ENCODE results near the gene PLXNA3.
A peak's percentile ranks its signal among the peaks of the same experiment; 100 is the strongest.

PLXNA3 gene

DNA sequence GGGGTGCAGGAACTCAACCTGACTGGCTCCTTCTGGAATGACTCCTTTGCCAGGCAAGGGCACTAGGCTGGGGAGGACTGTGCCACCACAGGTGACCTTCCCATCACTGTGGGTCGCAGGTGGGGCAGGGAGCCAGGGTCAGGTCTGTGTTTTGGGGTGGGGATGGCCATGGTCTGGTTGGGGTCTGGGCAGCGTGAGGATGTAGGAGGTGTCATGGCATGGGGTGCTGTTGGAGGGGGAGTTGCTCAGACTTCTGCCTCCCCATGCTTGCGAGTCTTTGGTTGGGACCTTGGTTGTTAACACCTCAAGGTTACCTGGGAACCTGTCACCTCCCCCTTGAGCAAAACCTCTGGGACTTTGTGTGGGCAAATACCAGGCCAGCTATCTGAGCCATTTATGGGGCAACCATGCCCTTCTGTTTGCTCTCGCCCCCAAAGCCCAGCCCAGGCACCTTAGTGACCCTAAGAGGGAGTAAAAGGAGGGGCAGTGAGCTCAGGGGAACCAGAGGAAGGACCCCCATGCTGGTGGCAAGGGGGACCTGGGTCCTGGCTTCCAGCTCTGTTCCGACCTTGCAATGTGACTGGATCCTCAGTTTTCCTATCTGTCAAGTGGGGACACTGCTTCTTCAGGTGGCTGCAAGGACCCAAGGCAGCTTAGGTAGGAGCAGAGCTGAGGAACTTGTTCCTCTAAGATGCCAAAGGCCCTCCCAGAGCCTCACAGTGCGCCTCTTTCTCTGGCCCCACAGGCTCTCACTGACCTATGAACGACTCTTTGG is 23.5 kb upstream of the PLXNA3 start:
- no peak overlapping the region for H3K9ac ChIP-seq
- H3K4me3 ChIP-seq (ENCODE audit: low read depth, low read length), result no peak overlapping the region
- H3K27ac ChIP-seq, result no peak overlapping the region
- H3K27me3 ChIP-seq (ENCODE audit: control insufficient read depth, insufficient read depth, low read length), result no peaks in the 10 kb centered on the region
- H3K4me1 ChIP-seq, result peaks cover 4% of the 10 kb centered on the region
- no peaks in the 10 kb centered on the region for H3K9me3 ChIP-seq (ENCODE audit: control insufficient read depth, low read length)
- H3K36me3 ChIP-seq (ENCODE audit: control insufficient read depth, insufficient read depth, low read length), result no peaks in the 10 kb centered on the region
- H3K79me2 ChIP-seq, result peaks cover 6% of the 10 kb centered on the region
- TF ChIP-seq, protein P1, sequence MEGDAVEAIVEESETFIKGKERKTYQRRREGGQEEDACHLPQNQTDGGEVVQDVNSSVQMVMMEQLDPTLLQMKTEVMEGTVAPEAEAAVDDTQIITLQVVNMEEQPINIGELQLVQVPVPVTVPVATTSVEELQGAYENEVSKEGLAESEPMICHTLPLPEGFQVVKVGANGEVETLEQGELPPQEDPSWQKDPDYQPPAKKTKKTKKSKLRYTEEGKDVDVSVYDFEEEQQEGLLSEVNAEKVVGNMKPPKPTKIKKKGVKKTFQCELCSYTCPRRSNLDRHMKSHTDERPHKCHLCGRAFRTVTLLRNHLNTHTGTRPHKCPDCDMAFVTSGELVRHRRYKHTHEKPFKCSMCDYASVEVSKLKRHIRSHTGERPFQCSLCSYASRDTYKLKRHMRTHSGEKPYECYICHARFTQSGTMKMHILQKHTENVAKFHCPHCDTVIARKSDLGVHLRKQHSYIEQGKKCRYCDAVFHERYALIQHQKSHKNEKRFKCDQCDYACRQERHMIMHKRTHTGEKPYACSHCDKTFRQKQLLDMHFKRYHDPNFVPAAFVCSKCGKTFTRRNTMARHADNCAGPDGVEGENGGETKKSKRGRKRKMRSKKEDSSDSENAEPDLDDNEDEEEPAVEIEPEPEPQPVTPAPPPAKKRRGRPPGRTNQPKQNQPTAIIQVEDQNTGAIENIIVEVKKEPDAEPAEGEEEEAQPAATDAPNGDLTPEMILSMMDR (IDR thresholded peaks at IDR 0.05), result no peak
- H3K4me2 ChIP-seq (ENCODE audit: low read length), result no peak overlapping the region
- H2AFZ ChIP-seq, result no peak overlapping the region

DNA sequence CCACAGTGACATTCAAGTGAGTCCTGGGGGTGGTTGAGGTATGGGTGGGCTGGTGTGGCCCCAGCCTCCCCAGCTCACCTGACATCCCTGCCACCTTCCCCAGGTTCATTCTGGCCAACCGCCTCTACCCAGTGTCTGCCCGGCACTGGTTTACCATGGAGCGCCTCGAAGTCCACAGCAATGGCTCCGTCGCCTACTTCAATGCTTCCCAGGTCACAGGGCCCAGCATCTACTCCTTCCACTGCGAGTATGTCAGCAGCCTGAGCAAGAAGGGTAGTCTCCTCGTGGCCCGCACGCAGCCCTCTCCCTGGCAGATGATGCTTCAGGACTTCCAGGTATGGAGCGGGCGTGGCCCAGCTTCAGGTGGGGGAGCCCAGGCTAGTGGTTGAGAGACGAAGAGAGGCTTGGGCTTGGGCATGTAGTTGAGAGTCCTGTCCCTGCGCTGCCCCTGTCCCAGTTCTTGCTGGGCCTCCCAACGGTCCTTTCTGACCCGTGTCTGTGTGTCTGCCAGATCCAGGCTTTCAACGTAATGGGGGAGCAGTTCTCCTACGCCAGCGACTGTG is 22.8 kb upstream of the PLXNA3 start:
- TF ChIP-seq, protein P1 (IDR thresholded peaks at IDR 0.05), result no peak
- no peak overlapping the region for H3K4me2 ChIP-seq (ENCODE audit: low read length)
- H3K4me3 ChIP-seq (ENCODE audit: low read depth, low read length), result no peak overlapping the region
- H3K79me2 ChIP-seq, result peaks cover 6% of the 10 kb centered on the region
- no peak overlapping the region for H2AFZ ChIP-seq
- no peaks in the 10 kb centered on the region for H3K9me3 ChIP-seq (ENCODE audit: control insufficient read depth, low read length)
- H3K9ac ChIP-seq, result no peak overlapping the region
- no peaks in the 10 kb centered on the region for H3K27me3 ChIP-seq (ENCODE audit: control insufficient read depth, insufficient read depth, low read length)
- peaks cover 4% of the 10 kb centered on the region for H3K4me1 ChIP-seq
- H3K27ac ChIP-seq, result no peak overlapping the region
- H3K36me3 ChIP-seq (ENCODE audit: control insufficient read depth, insufficient read depth, low read length), result no peaks in the 10 kb centered on the region

- Histone ChIP-seq H3K79me2 (peaks cover 6% of the 10 kb centered on the region), H3K27me3 (ENCODE audit: control insufficient read depth, insufficient read depth, low read length) (no peaks in the 10 kb centered on the region), H2AFZ (no peak overlapping the region), H3K36me3 (ENCODE audit: control insufficient read depth, insufficient read depth, low read length) (no peaks in the 10 kb centered on the region), H3K4me1 (no peaks in the 10 kb centered on the region), H3K4me3 (ENCODE audit: low read depth, low read length) (no peak overlapping the region), H3K9me3 (ENCODE audit: control insufficient read depth, low read length) (no peaks in the 10 kb centered on the region), H3K9ac (no peak overlapping the region), H3K27ac (no peak overlapping the region), H3K4me2 (ENCODE audit: low read length) (no peak overlapping the region)
- TF ChIP-seq, protein P1 (IDR thresholded peaks at IDR 0.05), result no peak
These were observed 21.6 kb upstream of the PLXNA3 start for GRCh38 chrX:154436374-154436982.

GRCh38 chrX:154436983-154437752 is 20.9 kb upstream of the PLXNA3 start, which contains the start of gene GDI1:
Gene GDI1 (plus strand): TSS chrX:154437154. CDS start chrX:154437255, 101 bp downstream.
- no peaks in the 10 kb centered on the region for H3K27me3 ChIP-seq (ENCODE audit: control insufficient read depth, insufficient read depth, low read length)
- H3K27ac ChIP-seq, result no peak within 1 kb of the TSS
- peaks cover 6% of the 10 kb centered on the region for H3K79me2 ChIP-seq
- peak within 1 kb of the TSS; percentile 53 for H2AFZ ChIP-seq
- peak within 1 kb of the TSS; percentile 50 for H3K4me3 ChIP-seq (ENCODE audit: low read depth, low read length)
- no peaks in the 10 kb centered on the region for H3K9me3 ChIP-seq (ENCODE audit: control insufficient read depth, low read length)
- TF ChIP-seq, protein P1 (IDR thresholded peaks at IDR 0.05), result no peak
- H3K9ac ChIP-seq, result no peak within 1 kb of the TSS
- H3K4me1 ChIP-seq, result no peaks in the 10 kb centered on the region
- peak within 1 kb of the TSS; percentile 47 for H3K4me2 ChIP-seq (ENCODE audit: low read length)
- H3K36me3 ChIP-seq (ENCODE audit: control insufficient read depth, insufficient read depth, low read length), result no peaks in the 10 kb centered on the region
